ENCODE results near the gene ENOX1.

ENOX1 gene

DNA sequence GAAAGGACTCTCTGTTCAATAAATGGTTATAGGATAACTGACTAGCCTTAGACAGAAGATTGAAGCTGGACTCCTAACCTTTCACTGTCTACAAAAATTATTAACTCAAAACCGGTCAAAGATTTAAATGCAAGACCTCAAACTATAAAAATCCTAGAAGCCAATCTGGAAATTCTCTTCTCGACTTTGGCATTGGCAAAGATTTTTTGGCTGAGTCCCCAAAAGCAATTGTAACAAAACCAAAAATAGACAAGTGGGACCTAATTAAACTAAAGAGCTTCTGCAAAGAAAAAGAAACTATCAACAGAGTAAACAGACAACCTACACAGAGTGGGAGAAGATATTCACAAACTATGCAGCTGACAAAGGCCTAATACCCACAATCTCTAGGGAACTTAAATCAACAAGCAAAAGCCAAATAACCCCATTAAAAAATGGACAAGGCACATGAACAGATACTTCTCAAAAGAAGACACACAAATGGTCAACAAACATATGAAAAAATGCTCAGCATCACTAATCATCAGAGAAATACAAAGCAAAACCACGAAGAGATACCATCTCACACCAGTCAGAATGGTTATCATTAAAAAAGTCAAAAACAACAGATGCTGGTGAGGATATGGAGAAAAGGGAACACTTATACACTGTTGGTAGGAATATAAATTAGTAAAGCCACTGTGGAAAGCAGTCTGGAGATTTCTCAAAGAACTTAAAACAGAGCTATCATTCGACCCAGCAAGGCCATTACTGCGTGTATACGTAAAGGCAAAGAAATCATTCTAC is 497.1 kb downstream of the ENOX1 start:
- in situ Hi-C loops (cut with MboI; ENCODE audit: low pct_unique_long_range_greater_than_20kb, low sequenced_read_pairs, unreplicated experiment) = no loop called here
- TF ChIP-seq, protein P1, sequence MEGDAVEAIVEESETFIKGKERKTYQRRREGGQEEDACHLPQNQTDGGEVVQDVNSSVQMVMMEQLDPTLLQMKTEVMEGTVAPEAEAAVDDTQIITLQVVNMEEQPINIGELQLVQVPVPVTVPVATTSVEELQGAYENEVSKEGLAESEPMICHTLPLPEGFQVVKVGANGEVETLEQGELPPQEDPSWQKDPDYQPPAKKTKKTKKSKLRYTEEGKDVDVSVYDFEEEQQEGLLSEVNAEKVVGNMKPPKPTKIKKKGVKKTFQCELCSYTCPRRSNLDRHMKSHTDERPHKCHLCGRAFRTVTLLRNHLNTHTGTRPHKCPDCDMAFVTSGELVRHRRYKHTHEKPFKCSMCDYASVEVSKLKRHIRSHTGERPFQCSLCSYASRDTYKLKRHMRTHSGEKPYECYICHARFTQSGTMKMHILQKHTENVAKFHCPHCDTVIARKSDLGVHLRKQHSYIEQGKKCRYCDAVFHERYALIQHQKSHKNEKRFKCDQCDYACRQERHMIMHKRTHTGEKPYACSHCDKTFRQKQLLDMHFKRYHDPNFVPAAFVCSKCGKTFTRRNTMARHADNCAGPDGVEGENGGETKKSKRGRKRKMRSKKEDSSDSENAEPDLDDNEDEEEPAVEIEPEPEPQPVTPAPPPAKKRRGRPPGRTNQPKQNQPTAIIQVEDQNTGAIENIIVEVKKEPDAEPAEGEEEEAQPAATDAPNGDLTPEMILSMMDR (IDR thresholded peaks at IDR 0.05; ENCODE audit: extremely low read depth, insufficient read depth, missing control alignments) = no peak

DNA sequence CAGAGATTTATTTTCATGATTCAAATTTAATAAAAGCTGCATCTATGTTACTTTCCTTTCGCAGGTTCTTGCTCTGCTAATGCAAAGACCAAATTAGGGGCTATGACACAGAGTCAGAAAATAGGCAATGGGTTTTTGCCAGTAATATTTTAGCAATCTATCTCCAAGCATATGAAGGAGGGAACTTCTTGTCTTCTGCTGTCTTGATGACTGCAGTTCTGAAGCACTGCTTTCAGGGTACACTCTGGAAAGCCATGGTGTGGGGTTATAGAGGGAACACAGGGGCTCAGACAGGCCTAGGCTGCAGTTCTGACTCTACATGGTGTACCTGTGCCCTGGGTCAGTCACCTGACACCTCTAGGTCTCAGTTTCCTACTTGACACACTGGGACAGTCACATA is 500.0 kb downstream of the ENOX1 start:
- TF ChIP-seq, protein P1 (IDR thresholded peaks at IDR 0.05; ENCODE audit: extremely low read depth, insufficient read depth, missing control alignments) = no peak
- DNase-seq (ENCODE audit: low spot score) = no peak
- in situ Hi-C loops (cut with MboI; ENCODE audit: low pct_unique_long_range_greater_than_20kb, low sequenced_read_pairs, unreplicated experiment) = no loop called here

More for the DNA sequence above, 497.1 kb downstream of the ENOX1 start:
- no peak for DNase-seq (ENCODE audit: low spot score)

DNA sequence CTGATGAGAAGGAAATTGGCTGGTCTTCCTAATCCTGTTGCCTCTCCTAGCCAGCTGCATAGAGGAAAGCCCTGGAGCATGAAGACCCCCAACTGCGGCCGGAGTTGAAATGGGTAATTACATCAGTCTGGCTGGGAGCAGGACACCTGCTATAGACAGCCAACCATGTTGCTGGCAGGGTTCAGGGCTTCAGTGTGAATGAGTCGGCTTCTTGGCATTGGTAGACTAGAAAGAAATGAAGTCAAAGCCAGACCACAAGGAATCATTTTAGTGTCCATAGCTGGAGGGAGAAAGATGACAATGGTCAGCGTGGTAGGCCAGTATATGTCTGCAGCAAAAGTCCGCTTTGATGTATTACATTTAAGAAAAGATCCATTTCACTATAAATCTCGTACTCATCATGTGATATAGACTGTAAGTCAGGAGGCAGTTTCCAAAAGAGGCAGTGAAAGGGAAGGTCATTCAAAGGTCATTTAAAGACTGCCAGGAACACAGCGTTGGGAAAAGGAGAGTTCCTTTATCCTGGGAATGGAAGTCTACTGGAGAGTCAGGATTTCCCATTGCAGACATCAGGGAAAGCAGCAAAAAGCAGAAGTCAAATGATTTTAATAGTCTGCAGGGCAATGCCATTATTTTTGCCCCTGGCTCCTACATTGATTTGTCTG is 500.7 kb downstream of the ENOX1 start:
- TF ChIP-seq, protein P1 (IDR thresholded peaks at IDR 0.05; ENCODE audit: extremely low read depth, insufficient read depth, missing control alignments) = no peak
- DNase-seq (ENCODE audit: low spot score) = no peak

DNA sequence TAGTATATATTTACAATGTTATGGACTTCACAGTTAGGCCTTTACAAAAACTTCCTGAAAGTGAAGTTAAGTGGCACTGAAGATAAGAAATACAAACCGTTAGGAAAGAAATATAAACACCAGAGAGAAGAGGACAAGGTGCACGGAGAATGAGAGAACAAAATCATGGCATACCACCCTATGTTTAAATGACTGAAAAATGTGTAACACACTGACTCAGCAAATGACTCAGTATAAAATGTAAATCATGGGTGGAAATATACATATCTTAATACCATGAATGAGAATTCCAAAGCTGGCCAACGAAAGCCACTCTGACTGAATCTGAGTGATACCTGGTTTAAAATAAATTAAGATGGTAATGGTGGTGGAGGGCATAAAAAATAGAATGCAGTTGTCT is 502.6 kb downstream of the ENOX1 start:
- in situ Hi-C loops (cut with MboI; ENCODE audit: low pct_unique_long_range_greater_than_20kb, low sequenced_read_pairs, unreplicated experiment) = no loop called here
- TF ChIP-seq, protein P1 (IDR thresholded peaks at IDR 0.05; ENCODE audit: extremely low read depth, insufficient read depth, missing control alignments) = no peak
- no peak for DNase-seq (ENCODE audit: low spot score)

More for the DNA sequence above, 500.7 kb downstream of the ENOX1 start:
- in situ Hi-C loops (cut with MboI; ENCODE audit: low pct_unique_long_range_greater_than_20kb, low sequenced_read_pairs, unreplicated experiment) = no loop called here

DNA sequence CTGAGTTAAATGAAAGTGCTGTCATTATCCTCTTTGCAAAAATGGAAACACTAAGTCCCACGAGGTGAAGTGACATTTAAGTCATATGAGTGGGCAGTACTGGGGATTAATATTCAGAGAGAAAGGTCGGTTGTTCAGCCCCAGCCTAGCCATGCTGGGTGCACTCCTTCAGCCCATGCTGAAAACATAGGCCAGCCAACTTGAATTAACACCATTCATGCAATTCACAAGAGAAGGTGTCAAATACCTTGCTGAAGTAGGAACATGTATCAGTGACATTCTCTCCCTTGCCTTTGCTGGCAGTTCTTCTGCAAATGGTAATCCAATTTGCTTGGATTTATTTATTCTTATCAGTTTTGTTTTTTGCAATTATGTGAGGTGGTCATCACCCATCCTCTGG is 507.1 kb downstream of the ENOX1 start:
- TF ChIP-seq, protein P1 (IDR thresholded peaks at IDR 0.05; ENCODE audit: extremely low read depth, insufficient read depth, missing control alignments) = no peak
- in situ Hi-C loops (cut with MboI; ENCODE audit: low pct_unique_long_range_greater_than_20kb, low sequenced_read_pairs, unreplicated experiment) = no loop called here
- no peak for DNase-seq (ENCODE audit: low spot score)

DNA sequence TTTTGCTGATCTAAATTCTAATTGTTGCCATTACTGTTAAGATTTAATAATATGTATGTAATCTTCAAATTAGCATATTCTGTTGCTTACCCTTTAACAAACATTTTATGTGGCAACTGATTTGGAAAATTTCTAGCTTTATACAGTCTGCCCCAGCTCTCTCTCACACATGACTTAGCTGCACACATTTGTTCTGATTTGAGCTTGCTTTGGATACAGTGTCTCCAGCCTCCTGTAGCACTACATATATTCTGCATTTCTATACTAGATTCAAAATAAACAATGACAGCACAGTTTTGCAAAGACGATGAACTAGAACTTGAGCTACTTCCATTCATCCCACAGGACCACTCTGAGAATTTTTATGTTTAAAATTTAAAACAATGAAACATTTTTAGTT is 508.6 kb downstream of the ENOX1 start:
- DNase-seq (ENCODE audit: low spot score) = no peak
- TF ChIP-seq, protein P1 (IDR thresholded peaks at IDR 0.05; ENCODE audit: extremely low read depth, insufficient read depth, missing control alignments) = no peak
- in situ Hi-C loops (cut with MboI; ENCODE audit: low pct_unique_long_range_greater_than_20kb, low sequenced_read_pairs, unreplicated experiment) = no loop called here
